ENCODE measurements around the gene TRA2A.

TRA2A gene

GRCh38 chr7:23469150-23469960 lies 62.4 kb downstream of the TRA2A start:
- DNase-seq: no peak

GRCh38 chr7:23468526-23469149 lies 63.1 kb downstream of the TRA2A start:
- no peak for DNase-seq

- DNase-seq: no peak
These were observed 63.8 kb downstream of the TRA2A start for GRCh38 chr7:23467806-23468525.

GRCh38 chr7:23467291-23467805 lies 64.4 kb downstream of the TRA2A start:
- no peak for DNase-seq

- DNase-seq: no peak
These were observed 68.9 kb downstream of the TRA2A start for GRCh38 chr7:23462846-23463245.

GRCh38 chr7:23458044-23458443 lies 73.7 kb downstream of the TRA2A start:
- no peak for DNase-seq

GRCh38 chr7:23456093-23456492 lies 75.7 kb downstream of the TRA2A start:
- no peak for DNase-seq

GRCh38 chr7:23454881-23455526 lies 76.8 kb downstream of the TRA2A start:
- no peak for DNase-seq
